ENCODE measurements around the gene CHRNA4. TPM values are rescaled to one million over a fixed set of nuclear protein-coding genes. Genes with fewer than 3 reads are reported as not detected.

CHRNA4 gene
- total RNA-seq, 4 donors from 2014 or later: 0.54 to 6.3 (median 1.9) TPM

DNA sequence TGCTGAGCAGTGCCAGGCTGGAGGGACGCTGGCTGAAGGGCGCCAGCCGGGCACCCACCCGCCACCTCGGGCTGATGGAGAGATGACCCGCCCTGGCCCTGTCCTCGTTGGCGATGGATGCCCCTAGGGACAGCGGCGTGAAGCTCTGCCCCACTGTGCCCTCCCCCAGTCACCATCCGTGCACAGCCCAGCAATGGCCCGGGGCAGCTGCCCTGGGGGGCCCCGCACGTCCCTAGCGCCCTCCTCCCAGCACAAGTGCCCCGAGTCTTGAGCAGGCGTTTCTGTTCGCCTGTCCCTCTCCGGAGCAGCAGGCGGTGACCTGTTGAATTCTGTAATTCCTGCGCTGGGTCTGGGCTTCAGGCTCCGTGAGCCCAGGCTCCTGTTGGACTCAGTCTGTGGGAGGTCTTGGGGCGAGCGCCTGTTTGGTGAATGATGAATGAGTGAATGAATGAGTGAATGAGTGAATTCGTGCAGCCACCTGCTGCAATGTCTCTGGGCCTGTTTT lies 36.8 kb upstream of the CHRNA4 start:
- 77 to 80% methylated on average over 17 to 20 of the region's 25 CpGs for WGBS, 2 donors
- intact Hi-C loops (cut with DNase I): no loop called here
- no peaks in the 10 kb centered on the region for H3K27me3 ChIP-seq

DNA sequence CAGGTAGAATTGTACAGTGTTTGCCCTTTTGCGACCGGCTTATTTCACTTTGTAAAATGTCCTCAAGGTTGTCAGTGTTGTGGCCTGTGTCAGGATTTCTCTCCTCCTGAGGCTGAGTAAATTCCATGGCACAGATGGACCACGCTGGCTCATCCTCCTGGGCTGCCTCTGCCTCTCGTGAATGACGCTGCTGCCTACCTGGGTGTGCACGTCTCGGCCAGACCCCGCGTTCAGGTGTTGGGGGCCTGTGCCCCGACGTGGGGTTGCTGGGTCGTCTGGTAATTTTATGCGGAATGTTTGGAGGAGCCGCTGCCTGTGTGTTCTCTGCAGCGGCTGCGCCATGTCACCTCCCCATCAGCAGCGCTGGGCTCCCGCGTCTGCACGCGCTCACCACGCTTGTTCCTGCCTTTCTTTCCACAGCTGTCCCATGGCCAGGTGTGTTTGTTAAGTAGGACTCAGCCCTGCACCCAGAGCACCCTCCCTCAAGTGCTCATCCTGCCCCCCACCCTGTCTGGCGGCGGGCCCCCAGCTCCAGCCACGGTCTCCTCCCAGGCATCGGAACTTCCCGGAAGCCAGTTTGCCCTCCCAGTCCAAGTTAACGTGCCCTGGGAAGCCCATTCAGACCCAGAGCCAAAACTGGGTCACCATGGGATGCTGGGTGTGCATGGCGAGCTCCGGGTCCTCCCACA lies 36.1 kb upstream of the CHRNA4 start:
- TF ChIP-seq, protein P1, sequence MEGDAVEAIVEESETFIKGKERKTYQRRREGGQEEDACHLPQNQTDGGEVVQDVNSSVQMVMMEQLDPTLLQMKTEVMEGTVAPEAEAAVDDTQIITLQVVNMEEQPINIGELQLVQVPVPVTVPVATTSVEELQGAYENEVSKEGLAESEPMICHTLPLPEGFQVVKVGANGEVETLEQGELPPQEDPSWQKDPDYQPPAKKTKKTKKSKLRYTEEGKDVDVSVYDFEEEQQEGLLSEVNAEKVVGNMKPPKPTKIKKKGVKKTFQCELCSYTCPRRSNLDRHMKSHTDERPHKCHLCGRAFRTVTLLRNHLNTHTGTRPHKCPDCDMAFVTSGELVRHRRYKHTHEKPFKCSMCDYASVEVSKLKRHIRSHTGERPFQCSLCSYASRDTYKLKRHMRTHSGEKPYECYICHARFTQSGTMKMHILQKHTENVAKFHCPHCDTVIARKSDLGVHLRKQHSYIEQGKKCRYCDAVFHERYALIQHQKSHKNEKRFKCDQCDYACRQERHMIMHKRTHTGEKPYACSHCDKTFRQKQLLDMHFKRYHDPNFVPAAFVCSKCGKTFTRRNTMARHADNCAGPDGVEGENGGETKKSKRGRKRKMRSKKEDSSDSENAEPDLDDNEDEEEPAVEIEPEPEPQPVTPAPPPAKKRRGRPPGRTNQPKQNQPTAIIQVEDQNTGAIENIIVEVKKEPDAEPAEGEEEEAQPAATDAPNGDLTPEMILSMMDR (IDR thresholded peaks at IDR 0.05): no peak
- no peak for TF ChIP-seq POLR2A (IDR thresholded peaks at IDR 0.05)
- no peak overlapping the region for H3K4me3 ChIP-seq (replicated peaks in 1 of 3)
- no peaks in the 10 kb centered on the region for H3K4me1 ChIP-seq
- DNase-seq: no peak
- no peaks in the 10 kb centered on the region for H3K9me3 ChIP-seq
- no peaks in the 10 kb centered on the region for H3K27me3 ChIP-seq
- intact Hi-C loops (cut with DNase I): no loop called here
- 85 to 87% methylated on average over 30 of the region's 30 CpGs for WGBS, 2 donors
- H3K27ac ChIP-seq: no peak overlapping the region
- H3K36me3 ChIP-seq: no peaks in the 10 kb centered on the region

More for the DNA sequence above, 36.8 kb upstream of the CHRNA4 start:
- DNase-seq: no peak
- Histone ChIP-seq H3K4me1 (no peaks in the 10 kb centered on the region), H3K4me3 (replicated peaks in 1 of 3) (no peak overlapping the region), H3K36me3 (no peaks in the 10 kb centered on the region), H3K27ac (no peak overlapping the region), H3K9me3 (no peaks in the 10 kb centered on the region)
- TF ChIP-seq, protein P1 (IDR thresholded peaks at IDR 0.05): no peak
- TF ChIP-seq POLR2A (IDR thresholded peaks at IDR 0.05): no peak

DNA sequence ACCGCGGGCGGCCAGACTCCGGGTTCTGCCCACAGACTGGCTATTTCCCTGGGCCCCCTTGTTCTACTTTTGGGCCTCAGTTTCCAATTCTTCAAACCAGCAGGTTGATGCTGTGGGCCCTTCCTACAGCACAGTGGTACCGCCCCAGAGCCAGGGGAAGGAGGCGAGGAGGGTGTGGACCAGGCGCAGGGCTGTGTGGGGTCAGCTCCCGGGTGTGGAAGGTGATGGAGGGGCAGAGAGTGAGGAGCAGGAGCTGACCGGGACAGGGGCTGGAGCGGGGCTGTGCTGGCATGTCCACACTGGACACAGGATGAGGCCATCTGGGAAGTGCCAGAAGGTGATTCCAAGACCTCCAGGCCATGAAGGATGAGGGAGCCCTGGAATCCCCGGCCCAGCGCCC lies 35.2 kb upstream of the CHRNA4 start:
- TF ChIP-seq, protein P1 (IDR thresholded peaks at IDR 0.05): no peak
- no peak for TF ChIP-seq POLR2A (IDR thresholded peaks at IDR 0.05)
- Histone ChIP-seq H3K4me1 (no peaks in the 10 kb centered on the region), H3K27ac (no peak overlapping the region), H3K4me3 (replicated peaks in 1 of 3) (no peak overlapping the region), H3K27me3 (no peaks in the 10 kb centered on the region), H3K9me3 (no peaks in the 10 kb centered on the region), H3K36me3 (no peaks in the 10 kb centered on the region)
- intact Hi-C loops (cut with DNase I): no loop called here
- no peak for DNase-seq
- WGBS, 2 donors: 89 to 93% methylated on average over 9 to 12 of the region's 12 CpGs

DNA sequence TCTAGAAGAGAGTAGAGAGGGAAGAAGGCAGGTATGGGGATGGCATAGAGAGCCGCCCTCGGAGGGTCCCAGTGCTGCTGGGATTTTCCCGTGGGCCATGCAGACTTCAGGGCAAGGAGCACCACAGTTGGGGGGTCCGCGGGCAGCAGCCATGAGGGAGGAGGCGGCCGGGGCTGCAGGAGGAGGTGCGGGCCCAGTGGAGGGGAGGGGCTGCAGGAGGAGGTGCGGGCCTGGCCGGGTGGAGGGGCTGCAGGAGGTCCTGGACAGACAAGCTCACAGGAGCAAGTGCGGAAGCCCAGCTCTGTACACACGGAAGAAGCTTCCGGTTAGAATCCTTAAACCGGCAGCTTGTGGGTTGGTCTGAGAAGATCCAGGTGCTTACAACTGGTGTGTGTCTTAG lies 34.6 kb upstream of the CHRNA4 start:
- DNase-seq: no peak
- H3K9me3 ChIP-seq: no peaks in the 10 kb centered on the region
- no peak overlapping the region for H3K4me3 ChIP-seq (replicated peaks in 1 of 3)
- TF ChIP-seq, protein P1 (IDR thresholded peaks at IDR 0.05): no peak
- TF ChIP-seq POLR2A (IDR thresholded peaks at IDR 0.05): no peak
- no peaks in the 10 kb centered on the region for H3K27me3 ChIP-seq
- intact Hi-C loops (cut with DNase I): no loop called here
- no peak overlapping the region for H3K27ac ChIP-seq
- no peaks in the 10 kb centered on the region for H3K4me1 ChIP-seq
- no peaks in the 10 kb centered on the region for H3K36me3 ChIP-seq
- 70 to 85% methylated on average over 14 of the region's 14 CpGs for WGBS, 2 donors

DNA sequence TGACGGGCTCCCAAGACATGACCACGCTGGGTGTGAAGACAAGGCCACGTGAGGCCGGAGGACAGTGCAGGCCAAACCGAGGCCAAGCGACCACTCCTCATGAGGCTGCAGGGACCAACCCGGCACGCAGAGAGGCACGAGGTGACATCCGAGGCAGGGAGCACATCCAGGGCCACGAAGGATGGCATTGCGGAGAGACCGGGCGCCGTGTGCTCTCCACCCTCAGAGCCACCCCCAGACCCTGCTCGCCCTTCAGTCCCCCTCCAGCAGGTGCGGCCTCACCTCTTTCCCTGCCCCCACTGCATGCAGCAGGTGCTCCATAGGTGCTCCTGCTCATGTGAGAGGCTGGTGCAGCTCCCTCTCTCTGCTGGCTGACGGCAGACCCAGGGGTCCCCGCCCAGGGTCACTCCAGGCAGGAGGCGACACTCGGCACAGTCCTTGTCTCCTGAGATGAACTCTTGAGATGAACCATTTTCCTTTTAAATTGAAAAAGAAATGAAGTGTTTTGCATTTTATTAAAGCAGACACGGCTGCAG lies 33.8 kb upstream of the CHRNA4 start:
- Histone ChIP-seq H3K4me1 (no peaks in the 10 kb centered on the region), H3K36me3 (no peaks in the 10 kb centered on the region), H3K27me3 (no peaks in the 10 kb centered on the region), H3K9me3 (no peaks in the 10 kb centered on the region), H3K27ac (no peak overlapping the region), H3K4me3 (replicated peaks in 1 of 3) (no peak overlapping the region)
- intact Hi-C loops (cut with DNase I): no loop called here
- WGBS, 2 donors: 65 to 79% methylated on average over 6 to 20 of the region's 22 CpGs
- DNase-seq: no peak
- TF ChIP-seq, protein P1 (IDR thresholded peaks at IDR 0.05): no peak
- no peak for TF ChIP-seq POLR2A (IDR thresholded peaks at IDR 0.05)
